HL-60 (cell line): ENCODE measurements around the gene OR10H3.
"Not testable (repeated sequence)": the region's sequence is repeated elsewhere in the genome, so short reads cannot be mapped to it uniquely, and the experiment has no call there.

ENCODE experiments used
- DNase-seq, 2 experiments: peaks; one replicate each; pipeline ENCODE4 v3.0.0-alpha.2; 2010 to 2020; ENCODE audit warnings: low read depth in 1 of 2, low spot score in 1 of 2
- H3K27ac ChIP-seq: fragments of 250-450 bp; sonication (Bioruptor Pico); replicated peaks from 2 replicates; pipeline ENCODE4 v1.5.1; 2020; ENCODE audit warnings: mild to moderate bottlenecking, moderate library complexity
- H3K27me3 ChIP-seq: fragments of 250-450 bp; sonication (Bioruptor Pico); 2 replicates; pipeline ENCODE4 v1.5.1; 2021; ENCODE audit warnings: mild to moderate bottlenecking, moderate library complexity; ENCODE audit not compliant: insufficient read depth, poor library complexity, severe bottlenecking
- H3K4me3 ChIP-seq: replicated peaks from 2 replicates; pipeline ENCODE4 v1.5.1; 2011; ENCODE audit warnings: mild to moderate bottlenecking, control low read depth, low read length; ENCODE audit not compliant: insufficient read depth
- GABPA ChIP-seq: IDR thresholded peaks from 2 replicates; pipeline ENCODE4 v1.6.1; 2012; ENCODE audit warnings: low read depth
- POLR2AphosphoS5 ChIP-seq: IDR thresholded peaks from 2 replicates; pipeline ENCODE4 v1.6.1; 2012; ENCODE audit warnings: low read depth
- SPI1 ChIP-seq: IDR thresholded peaks from 2 replicates; pipeline ENCODE4 v1.6.1; 2012; ENCODE audit warnings: low read depth, mild to moderate bottlenecking, borderline replicate concordance
- TF ChIP-seq, protein P1 (sequence below): IDR thresholded peaks from 2 replicates; pipeline ENCODE4 v1.6.1; 2012; ENCODE audit warnings: low read depth; ENCODE audit not compliant: insufficient replicate concordance
- TF ChIP-seq, protein P2 (sequence below): IDR thresholded peaks from one replicate; pipeline ENCODE4 v1.5.1; 2011; ENCODE audit warnings: low read length, control low read depth, inconsistent platforms; ENCODE audit not compliant: insufficient read depth

OR10H3 gene

DNA sequence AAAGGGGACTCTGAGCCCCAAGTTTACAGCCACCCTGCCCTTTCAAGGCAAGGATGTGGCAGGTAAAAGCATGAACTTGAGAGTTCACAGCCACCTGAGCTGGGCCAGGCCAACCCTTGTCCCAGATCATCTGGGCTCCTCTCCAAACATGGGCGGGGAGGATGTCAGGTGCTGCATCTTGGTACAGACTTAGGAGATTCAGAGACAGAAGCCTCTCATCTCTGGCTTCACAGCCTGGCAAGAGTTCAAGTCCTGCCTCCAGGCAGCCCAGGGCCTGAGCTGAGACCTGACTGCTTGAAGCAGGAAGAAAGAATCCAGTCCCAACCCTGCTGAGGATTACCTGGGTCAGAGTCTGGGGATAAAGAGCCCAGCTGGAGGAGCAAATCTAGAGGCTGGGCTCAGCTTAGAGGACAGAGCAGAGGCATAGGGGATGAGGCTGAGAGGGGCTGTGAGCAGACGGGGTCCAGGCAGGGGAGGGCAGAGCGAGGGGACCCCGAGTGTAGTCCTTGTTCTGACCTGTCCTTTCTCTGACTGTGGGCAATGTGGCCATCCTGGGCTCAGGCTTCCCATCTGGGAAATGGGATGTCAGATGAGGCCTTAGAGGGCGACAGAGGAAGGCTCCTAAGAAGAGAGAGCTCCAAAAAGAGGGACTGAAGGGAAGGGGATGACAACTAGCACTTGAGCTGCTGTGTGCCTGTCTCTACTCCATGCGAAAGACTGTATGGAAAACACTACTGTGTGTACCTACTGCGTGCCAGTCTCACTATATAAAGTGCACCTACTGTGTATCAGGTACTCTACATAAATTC is 43.0 kb downstream of the OR10H3 start:
- H3K27ac ChIP-seq: no peak overlapping the region
- no peaks in the 10 kb centered on the region for H3K27me3 ChIP-seq
- H3K4me3 ChIP-seq: no peak overlapping the region
- no peak for DNase-seq
- TF ChIP-seq POLR2AphosphoS5 (no peak), SPI1 (no peak), GABPA (no peak)
- TF ChIP-seq, protein P1, sequence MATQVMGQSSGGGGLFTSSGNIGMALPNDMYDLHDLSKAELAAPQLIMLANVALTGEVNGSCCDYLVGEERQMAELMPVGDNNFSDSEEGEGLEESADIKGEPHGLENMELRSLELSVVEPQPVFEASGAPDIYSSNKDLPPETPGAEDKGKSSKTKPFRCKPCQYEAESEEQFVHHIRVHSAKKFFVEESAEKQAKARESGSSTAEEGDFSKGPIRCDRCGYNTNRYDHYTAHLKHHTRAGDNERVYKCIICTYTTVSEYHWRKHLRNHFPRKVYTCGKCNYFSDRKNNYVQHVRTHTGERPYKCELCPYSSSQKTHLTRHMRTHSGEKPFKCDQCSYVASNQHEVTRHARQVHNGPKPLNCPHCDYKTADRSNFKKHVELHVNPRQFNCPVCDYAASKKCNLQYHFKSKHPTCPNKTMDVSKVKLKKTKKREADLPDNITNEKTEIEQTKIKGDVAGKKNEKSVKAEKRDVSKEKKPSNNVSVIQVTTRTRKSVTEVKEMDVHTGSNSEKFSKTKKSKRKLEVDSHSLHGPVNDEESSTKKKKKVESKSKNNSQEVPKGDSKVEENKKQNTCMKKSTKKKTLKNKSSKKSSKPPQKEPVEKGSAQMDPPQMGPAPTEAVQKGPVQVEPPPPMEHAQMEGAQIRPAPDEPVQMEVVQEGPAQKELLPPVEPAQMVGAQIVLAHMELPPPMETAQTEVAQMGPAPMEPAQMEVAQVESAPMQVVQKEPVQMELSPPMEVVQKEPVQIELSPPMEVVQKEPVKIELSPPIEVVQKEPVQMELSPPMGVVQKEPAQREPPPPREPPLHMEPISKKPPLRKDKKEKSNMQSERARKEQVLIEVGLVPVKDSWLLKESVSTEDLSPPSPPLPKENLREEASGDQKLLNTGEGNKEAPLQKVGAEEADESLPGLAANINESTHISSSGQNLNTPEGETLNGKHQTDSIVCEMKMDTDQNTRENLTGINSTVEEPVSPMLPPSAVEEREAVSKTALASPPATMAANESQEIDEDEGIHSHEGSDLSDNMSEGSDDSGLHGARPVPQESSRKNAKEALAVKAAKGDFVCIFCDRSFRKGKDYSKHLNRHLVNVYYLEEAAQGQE: no peak
- TF ChIP-seq, protein P2, sequence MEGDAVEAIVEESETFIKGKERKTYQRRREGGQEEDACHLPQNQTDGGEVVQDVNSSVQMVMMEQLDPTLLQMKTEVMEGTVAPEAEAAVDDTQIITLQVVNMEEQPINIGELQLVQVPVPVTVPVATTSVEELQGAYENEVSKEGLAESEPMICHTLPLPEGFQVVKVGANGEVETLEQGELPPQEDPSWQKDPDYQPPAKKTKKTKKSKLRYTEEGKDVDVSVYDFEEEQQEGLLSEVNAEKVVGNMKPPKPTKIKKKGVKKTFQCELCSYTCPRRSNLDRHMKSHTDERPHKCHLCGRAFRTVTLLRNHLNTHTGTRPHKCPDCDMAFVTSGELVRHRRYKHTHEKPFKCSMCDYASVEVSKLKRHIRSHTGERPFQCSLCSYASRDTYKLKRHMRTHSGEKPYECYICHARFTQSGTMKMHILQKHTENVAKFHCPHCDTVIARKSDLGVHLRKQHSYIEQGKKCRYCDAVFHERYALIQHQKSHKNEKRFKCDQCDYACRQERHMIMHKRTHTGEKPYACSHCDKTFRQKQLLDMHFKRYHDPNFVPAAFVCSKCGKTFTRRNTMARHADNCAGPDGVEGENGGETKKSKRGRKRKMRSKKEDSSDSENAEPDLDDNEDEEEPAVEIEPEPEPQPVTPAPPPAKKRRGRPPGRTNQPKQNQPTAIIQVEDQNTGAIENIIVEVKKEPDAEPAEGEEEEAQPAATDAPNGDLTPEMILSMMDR: no peak

DNA sequence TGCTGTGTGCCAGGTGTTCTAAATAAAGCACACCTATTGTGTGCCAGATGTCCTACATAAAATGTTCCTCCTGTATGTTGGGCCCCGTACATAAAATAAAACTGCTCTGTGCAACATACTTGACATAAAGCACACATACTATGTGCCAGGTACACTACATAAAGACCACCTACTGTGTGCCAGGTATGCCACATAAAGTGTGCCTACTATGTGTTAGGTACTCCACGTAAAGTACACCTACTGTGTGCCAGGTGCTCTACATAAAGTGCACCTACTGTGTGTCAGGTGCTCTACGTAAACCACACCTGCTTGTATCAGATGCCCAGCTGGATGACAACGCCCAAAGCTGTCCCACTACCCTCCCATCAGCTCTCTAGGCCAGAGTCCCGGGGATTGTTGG is 43.9 kb downstream of the OR10H3 start:
- Histone ChIP-seq H3K4me3 (no peak overlapping the region), H3K27me3 (no peaks in the 10 kb centered on the region), H3K27ac (no peak overlapping the region)
- no peak for DNase-seq
- no peak for TF ChIP-seq POLR2AphosphoS5
- TF ChIP-seq, protein P1: no peak
- no peak for TF ChIP-seq GABPA
- no peak for TF ChIP-seq SPI1
- TF ChIP-seq, protein P2: no peak

DNA sequence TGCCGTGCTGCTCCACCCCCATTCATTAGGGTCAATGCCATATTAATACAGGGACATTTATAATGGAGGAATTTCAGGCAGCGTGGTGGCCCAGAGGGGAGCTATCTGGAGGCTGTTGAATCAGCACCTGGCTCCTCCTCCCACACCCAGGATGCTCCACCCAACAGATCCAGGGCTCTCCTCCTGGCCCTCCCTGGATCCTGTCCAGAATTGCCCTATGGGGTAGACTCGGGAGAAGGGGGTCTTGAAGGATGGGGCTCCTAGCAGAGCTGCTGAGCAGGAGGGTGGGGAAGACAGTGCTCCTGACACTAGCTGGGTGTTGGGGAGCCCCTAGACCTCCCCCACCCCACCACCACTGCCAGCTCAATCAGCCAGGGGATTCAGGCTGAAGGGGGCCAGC is 44.4 kb downstream of the OR10H3 start:
- DNase-seq: no peak
- no peak overlapping the region for H3K27ac ChIP-seq
- H3K4me3 ChIP-seq: no peak overlapping the region
- TF ChIP-seq, protein P2: no peak
- TF ChIP-seq POLR2AphosphoS5 (no peak), SPI1 (no peak), GABPA (no peak)
- TF ChIP-seq, protein P1: no peak
- no peaks in the 10 kb centered on the region for H3K27me3 ChIP-seq

DNA sequence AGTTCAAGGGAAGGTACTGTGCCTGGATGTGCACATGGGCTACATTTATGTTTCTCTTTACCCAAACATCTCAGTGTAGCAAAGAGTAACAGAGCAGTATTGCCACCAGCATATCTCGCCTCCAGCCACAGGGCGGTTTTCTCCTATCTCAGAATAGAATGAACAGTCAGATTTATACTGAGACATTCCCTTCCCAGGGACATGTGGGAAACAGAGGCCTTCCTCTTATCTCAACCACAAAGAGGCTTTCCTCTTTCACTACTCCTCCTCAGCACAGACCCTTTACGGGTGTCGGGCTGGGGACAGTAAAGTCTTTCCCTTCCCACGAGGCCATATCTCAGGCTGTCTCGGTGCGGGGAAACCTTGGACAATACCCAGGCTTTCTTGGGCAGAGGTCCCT is 45.1 kb downstream of the OR10H3 start:
- H3K4me3 ChIP-seq, DNase-seq, H3K27ac ChIP-seq, H3K27me3 ChIP-seq: not testable (repeated sequence)
